Measurements from ENCODE around the gene OAT.

OAT gene

DNA sequence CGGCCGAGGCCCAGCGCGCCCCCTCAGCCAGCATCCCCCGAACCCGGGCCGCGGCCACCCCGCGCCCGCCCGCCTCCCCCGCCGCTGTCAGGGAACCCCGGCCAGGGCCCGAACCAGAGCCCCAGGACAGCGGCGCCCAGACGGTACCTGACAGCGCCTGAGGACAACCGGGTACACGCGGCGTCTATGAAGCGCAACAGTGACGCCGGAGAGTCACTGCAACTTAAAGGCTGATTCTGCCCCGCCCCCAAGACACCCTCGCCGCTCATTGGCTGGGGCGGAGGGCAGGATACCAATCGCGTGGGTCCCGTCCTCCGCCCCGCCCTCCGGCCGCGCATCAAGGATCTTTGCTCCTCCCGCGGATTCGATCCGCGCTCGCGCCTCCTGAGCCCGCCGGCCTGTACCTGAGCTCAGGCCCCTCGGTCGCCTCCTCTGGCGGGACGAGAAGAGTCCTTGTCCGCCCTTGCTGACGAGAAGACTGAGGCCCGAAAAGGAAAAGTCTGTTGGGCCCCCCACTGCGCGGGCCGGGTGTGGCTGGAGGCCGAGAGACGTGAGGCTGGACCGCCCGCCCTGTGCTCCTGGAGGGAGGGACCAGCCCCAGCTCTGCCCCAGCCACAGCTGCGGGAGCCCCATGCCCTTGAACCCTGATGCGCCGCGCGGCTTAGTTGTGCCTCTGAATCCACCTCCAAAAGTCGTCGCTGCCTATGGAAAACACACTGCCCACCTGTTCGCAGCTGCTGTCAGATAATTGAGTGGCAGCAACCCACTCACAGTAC is at the start of gene OAT:
OAT (minus strand) TSS at position 198 of the 776 bp plus-strand sequence. CDS start 6,752 bp downstream, outside the sequence.
- FAIRE-seq (no peak), DNase-seq (ENCODE audit: insufficient read length, low spot score) (peak; percentile 91)

DNA sequence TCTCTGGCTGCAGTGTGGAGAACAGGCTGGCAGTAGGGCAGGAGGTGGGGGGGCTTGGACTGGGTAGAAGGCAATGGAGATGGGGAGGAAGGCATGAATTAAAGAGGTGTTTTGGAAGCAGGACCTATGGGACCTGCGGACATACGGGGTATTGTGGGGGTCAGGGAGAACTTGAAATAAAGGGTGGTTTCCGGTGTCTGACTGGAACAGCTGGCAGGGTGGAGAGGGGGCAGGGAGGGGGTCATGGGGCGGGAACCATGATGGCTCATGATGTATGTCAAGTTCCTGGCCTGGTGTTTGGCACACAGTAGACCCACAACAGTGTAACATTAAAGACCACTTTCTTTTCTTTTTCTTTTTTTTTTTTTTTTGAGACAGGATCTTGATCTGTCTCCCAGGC is 48.4 kb upstream of the OAT start:
- FAIRE-seq (no peak), DNase-seq (ENCODE audit: insufficient read length, low spot score) (no peak)

DNA sequence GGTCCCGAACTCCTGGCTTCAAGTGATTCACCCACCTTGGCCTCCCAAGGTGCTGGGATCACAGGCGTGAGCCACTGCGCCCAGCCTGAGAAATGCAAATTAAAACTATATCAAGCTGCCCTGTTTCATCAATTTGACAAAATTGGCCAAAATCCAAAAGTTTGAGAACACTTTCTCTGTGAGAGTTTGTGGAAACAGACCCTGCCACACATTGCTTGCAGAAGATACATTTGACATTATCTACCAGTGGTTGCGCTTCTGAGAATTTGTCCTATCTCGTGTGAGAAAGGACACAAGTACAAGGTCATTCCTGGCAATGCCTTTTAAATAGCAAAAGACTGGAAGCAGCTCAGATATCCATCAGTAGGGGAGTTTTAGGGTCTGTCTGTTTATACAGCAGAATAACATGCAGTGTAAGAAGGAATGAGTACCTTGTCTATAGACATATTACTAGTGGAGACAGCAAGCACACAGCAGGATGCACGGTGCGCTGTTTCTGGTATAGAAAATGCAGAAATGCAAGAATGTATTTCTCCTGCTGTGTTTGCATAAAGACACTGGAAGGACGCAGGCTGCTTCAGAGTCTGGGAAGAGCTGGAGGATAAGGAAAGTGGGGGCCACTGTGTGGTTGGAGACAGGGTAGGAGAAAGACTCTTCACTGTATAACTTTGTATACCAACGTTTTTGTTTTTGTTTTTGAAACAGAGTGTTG is 47.2 kb upstream of the OAT start:
- no peak for DNase-seq (ENCODE audit: insufficient read length, low spot score)
- FAIRE-seq = no peak

DNA sequence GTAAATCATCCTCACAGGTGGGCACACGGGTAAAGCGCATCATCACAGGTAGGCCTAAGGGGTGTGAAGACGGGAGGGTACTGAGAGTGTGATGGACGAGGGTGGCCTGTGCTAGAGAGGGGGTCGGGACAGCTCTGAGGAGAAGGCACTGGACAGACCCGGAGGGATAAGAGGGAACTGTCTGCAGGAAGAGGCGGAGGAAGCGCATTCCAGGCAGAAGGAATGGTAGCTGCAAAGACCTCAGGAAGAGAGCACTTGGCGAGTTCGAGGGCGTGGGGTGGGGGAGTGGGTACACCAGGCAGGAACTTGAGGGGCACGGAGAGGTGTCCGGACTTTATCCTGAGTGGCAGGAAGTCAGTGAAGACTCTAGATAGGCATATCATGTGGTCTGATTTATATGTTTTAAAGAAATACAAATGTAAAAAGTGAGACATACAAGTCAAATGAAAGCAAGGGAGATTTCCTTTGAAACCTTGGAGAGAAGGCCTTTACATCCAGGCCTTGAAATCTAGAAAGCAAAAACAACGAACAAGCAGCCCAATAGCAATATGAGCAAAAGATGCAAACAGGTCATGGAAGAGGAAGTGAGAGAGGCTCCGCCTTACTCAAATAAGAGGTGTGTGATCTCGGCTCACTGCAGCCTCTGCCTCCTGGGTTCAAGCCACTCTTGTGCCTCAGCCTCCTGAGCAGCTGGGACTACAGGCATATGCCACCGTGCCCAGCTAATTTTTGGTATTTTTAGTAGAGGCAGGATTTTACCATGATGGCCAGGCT is 46.5 kb upstream of the OAT start:
- no peak for FAIRE-seq
- no peak for DNase-seq (ENCODE audit: insufficient read length, low spot score)

DNA sequence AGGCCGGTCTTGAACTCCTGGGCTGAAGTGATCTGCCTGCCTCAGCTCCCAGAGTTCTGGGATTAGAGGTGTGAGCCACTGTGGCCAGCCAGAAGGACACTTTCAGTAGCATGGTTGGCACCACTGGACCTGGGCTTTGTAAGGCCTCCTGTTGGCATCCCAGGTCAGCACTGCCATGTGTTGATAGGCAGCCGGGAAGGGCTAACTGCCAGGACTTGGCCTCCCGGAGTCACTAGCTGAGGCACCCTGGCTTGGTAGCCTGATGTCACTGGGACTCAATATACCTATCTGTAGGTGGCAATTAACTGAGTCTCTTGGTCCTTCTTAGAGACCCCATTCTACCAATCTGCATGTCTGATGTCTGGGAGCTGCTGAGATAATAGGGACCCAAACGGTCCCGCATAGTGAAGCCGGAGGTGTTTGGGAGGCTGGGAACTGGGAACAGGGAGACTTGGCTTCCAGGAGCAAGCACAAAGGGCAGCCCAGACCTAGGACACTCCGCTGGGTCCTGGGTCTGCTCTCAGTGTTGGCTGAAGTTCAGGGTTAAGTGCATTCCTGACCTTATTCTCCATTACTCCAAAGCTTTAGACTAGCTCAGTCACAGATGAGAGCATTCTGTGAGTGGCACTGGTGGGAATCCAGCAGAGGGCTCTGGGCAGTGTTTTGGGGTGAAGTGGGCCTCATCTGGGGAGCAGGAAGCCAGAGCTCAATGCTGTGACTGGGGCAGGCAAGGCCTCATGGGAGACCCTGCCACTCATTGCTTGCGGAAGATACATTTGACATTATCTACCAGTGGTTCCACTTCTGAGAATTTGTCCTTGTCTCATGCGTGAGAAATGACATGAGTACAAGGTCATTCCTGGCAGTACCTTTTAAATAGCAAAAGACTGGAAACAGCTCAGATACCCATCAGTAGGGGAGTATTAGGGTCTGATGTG is 45.6 kb upstream of the OAT start:
- FAIRE-seq (no peak), DNase-seq (ENCODE audit: insufficient read length, low spot score) (no peak)

DNA sequence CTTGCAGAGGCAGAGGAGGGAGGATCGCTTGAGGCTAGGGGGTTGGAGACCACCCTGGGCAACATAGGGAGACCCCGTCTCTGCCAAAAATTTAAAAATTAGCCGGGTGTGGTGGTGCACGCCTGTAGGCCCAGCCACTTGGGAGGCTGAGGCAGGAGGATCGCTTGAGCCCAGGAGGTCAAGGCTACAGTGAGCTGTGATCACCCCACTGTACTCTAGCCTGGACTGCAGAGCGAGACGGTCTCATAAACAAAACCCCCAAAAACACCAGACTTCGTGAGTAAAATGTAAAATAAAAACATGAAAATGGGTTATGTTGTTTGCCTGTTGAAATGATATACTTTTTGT is 43.6 kb upstream of the OAT start:
- FAIRE-seq (no peak), DNase-seq (ENCODE audit: insufficient read length, low spot score) (no peak)

DNA sequence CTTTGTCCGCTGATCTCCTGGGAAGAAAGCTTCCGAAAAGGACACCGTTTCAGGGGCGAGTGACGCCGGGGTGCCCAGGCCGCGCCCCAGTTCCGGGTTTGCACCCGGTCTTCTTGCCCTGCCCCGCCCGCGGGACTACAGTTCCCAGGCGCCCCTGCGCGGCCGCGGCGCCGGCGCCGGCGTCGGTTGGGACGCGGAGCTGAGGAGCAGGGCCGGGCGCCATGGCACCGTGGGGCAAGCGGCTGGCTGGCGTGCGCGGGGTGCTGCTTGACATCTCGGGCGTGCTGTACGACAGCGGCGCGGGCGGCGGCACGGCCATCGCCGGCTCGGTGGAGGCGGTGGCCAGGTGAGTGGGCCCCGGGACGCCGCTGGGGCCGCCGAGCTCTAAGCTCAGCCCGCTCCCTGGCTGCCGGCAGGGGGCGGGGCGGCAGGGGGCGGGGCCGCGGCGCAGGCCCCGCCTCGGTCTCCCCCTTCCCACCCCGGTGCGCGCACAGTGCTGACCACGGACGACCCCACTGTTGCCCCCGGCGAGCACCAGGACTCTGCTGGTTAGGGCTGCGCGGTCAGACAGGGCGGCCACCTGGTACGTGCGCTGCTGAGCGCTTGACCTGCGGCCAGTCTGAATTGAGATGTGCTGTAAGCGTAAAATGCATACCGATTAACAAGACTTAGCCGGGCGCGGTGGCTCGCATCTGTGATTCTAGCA is 43.1 kb upstream of the OAT start, which contains the start of gene LHPP:
LHPP (plus strand) TSS at position 182 of the 706 bp plus-strand sequence; CDS start at position 222, 40 bp downstream.
- DNase-seq (ENCODE audit: insufficient read length, low spot score) (peak; percentile 70), FAIRE-seq (no peak)

DNA sequence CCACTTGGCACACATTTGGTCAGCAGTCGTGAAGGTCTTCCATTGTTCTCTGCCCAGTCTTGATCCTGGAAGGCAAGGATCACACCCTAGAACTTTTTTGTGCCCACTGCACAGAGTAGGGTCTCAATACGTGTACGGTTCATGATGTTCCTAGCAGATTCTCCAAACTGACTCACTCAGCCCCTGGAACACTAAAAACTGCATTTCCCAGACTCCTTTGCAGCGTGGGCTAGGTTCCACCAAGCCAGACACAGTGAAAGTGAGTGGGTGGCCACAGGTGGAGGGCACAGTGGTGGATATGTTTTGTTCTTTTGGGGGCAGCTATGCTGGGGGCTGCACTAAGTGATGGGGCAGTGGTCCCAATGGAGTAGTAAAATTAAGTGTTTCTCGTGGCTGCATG is 41.4 kb upstream of the OAT start:
- DNase-seq (ENCODE audit: insufficient read length, low spot score) (no peak), FAIRE-seq (no peak)

DNA sequence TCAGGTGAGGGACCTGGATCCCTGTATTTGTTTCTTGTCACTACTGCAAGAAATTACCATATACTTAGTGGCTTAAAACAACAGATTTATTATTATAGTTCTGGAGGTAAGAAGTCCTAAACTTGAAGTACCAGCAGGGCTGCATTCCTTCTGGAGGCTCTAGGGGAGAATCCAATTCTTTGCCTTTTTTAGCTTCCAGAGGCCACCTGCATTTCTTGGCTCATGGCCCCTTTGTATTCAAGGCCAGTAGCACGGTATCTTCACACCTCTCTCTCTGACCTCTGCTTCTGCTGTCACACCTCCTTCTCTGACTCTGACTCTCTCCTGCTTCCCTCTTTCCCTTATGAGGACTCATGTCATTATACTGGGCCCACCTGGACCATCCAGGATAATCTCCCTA is 40.7 kb upstream of the OAT start:
- no peak for FAIRE-seq
- no peak for DNase-seq (ENCODE audit: insufficient read length, low spot score)

DNA sequence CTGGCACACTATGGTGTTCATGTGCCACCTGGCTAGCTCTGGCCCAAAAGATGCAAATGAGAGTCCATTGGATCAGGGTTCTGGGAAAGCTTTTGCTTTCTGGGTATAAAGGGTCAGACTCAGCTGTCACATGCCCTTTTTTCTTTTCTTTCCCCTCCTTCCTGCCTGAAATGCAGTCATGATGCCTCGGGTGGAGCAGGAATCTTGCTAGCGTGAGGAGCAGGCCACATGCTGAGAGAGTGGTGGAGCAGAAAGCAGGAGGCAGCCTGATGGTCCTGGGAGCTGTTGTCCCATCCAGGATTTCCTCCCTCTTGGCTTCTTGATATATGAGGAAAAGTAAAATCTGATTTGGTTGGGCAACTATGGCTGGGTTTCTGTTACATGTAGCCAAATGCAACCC is 40.2 kb upstream of the OAT start:
- FAIRE-seq = no peak

DNA sequence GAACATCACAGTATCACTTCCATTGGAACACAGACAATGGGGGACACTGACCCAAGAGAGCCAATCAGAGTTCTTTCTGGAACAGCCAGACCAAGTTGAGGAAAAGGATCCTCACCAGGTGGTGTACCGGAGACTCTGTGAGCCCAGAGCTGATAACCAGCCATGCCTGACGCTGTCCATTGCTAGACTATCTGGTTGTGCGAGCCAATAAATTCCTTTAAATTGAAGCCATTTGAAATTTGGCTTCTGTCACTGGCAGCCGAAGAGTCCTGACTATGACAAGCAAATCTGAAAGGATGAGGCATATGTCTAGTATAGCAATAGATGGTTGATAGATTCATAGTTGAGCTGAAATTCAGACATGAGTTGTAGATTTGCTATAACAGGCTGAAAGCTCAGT is 39.8 kb upstream of the OAT start:
- FAIRE-seq = no peak

More for the DNA sequence above, 40.2 kb upstream of the OAT start:
- no peak for DNase-seq (ENCODE audit: insufficient read length, low spot score)

DNA sequence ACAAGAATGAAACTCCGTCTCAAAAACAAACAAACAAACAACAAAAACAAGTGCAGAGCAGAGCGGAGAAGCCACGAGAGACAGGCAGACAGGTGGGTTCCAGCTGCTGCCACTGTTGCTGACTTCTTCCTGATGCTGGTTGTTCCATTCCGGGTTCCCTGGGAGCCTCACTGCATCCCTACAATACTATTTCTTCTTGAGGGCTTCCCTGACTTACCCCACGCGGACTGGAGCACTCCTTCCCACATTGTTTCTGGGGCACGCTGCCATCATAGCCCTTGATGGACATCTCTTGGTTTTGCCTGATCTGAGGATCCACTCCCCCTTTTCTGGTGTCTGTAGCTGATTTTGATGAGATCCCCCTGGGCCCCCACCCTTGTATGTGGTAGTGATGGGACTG is 36.7 kb upstream of the OAT start:
- DNase-seq (ENCODE audit: insufficient read length, low spot score) = no peak
- no peak for FAIRE-seq

More for the DNA sequence above, 39.8 kb upstream of the OAT start:
- no peak for DNase-seq (ENCODE audit: insufficient read length, low spot score)

DNA sequence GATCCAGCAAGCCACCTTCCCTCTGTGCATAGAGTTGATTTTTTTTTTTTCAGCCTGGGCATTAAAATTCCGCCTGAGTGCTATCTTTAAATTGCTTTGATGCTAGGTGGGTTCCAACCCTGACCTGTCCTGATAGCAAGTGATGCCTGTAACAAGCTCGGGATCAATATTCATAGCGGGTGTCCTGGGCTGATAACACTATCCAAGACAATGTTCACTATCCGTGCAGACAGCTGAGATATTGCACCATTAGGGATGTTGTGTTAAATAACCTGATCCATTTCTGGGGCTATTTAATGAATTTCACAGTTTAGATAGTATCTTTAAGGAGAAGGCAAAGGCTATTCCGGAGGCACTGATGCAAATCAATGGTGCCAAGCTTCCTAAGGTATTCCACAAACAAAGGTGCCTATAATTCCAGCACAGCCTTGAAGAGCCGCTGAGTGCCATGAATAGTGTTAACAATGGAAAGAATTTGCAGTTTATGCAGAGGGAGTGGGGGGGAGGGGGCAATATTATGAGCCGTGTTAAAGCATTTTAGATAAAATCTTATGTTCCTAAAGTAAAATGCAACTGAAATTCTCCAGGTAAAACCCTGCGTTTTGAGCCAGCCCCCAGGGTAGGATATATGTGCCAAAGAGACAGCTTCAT is 35.4 kb upstream of the OAT start:
- FAIRE-seq (no peak), DNase-seq (ENCODE audit: insufficient read length, low spot score) (no peak)

DNA sequence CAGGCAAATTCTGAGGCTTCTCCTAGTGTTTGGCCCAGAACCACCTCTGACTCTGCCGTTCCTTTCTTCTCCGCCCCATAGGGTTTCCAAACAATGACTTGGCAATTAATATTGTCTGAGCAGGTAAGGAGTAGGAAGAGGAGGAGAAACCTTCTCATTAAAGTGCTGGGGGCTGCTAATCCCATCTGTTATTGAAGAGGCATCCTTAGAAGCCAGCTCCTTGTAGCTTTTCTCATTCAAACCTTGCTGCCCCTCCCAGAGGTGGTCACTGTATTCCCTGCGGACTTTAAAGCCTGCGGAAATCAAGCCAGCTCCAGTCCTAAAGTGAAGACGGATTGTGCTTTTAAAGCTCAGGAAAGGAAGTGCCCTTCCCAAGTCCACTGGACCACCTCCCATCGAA is 32.6 kb upstream of the OAT start:
- DNase-seq (ENCODE audit: insufficient read length, low spot score) = no peak
- FAIRE-seq = no peak

DNA sequence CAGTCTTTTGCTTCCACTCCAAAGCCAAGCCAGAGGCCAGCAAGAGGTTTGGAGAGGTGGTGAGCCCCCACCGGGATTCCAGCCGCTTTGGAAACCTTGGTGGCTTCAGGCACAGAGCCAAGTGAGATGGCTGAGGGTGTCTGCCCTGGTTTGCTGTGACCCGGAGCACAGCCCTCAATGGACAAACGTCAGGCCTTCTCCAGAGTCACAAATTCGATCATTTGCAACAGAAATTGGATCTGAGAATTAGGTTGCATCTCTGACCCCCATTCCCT is 32.0 kb upstream of the OAT start:
- DNase-seq (ENCODE audit: insufficient read length, low spot score) = no peak
- no peak for FAIRE-seq

DNA sequence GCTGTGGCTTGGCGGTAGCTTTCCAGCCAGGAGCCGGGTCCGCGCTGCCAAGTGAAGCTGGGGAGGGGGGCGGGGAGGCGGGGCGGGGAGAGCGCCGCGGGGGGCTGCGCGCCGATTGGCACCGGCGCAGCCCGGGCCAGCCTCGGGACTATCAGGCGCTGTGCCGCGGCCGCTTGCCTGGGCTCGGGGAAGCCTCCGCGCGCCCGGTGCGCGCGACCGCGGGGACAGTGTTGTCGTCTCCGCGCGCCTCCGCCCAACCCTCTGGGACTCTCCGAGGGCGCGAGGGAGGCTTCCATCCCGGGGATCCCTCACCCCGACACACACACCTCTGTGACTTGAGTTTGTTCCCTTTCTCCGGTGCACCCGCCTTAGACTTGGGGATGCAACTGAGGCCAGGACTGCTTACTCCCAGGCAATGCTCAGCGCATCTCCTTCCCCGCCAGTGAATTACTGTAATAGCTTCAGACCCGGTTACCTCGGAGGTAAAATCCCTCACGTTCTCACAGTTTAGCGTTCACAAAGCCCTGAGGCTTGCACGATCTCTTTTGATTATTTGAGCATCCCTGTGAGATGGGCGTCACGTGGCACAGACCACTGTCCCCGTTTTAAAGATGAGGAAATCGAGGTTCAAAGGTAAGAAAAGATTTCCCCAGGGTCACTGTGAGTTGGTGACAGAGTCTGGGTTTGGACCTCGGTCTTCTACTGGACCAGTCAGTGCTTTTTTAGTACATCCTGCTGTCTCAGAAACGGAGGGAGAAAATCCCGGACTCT is 31.5 kb upstream of the OAT start, which contains the start of gene NKX1-2:
NKX1-2 (minus strand) TSS at position 24 of the 771 bp plus-strand sequence. CDS start 92 bp downstream, outside the sequence.
- DNase-seq (ENCODE audit: insufficient read length, low spot score) (no peak), FAIRE-seq (no peak)

DNA sequence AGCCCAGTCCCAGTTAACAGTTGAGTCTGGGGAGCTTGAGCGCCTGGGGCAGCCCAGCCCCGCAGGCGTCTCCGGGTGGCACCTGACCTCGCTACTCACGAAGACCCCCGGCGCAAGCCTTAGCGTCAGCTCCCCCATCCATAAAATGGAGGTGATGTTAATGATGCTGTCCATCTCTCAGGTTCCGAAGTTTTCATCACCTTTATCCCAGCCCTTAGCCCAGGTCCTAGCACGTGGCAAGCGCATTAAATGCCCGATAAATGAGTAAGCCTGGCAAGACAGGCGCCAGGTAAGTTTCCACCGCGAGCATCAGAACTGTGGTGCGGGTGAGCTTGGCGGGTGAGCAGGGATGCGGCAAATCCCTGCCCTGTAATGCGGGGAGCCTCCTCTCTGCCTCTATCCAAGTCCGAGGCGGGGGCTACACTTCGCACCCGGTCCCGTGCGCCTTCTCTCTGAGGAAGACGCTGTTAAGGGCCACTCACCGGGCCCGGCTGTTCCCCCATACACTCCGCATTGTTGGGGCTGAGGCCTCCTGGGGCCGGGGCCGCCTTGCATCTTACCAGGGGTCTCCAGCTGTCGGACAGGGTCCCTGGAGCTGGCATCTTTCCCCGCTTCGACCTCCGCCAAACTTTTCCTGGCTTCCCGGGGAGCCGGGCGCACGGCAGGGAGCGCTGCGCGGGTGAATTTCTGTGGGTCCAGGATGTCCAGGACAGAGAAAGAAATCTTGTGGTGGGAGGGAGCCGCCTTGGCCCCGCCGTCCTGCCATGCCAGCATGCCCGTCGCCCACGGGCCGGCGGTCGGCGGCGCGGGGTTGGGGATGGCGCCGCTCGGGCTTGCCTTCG is 30.7 kb upstream of the OAT start:
- DNase-seq (ENCODE audit: insufficient read length, low spot score) (no peak), FAIRE-seq (no peak)

DNA sequence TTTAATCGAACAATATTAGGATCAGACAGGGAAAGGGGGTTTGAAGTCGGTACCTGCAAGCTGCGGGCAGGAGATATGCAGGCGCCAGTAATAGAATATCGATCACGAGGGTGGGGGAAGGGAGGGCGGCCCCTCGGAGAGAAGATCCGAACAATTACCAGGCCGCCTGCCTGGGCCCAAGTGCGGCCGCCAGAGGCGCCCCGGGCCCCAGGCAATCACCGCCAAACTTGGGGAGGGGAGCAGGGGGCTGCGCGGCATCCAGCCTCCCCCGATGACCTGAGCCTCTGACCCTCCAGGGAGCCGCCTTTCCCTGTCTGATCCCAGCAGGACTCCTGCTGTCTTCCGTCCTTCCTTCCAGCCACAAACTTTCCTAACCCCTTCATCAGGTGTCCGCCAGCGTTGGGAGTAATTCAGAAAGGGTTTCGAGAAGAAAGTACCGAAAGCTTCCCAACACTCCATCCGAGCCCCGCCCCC is 30.0 kb upstream of the OAT start:
- FAIRE-seq (no peak), DNase-seq (ENCODE audit: insufficient read length, low spot score) (no peak)
